Umbilical cord (tissue), 2 donors: ENCODE results near the gene SLC6A8. TPM values are rescaled to one million over a fixed set of nuclear protein-coding genes. Genes with fewer than 3 reads are reported as not detected.
"Not testable (repeated sequence)": the region's sequence is repeated elsewhere in the genome, so short reads cannot be mapped to it uniquely, and the experiment has no call there.

Experiments used
- DNase-seq: peaks from one replicate; pipeline ENCODE4 v3.0.0-alpha.2; 2015; ENCODE audit warnings: low spot score
- total RNA-seq: library from RNA; depleted of rRNA; stranded (reverse); fragments of >200 nt; gene quantifications from one replicate; pipeline ENCODE4 v1.2.3, GENCODE V29; 2014; ENCODE audit warnings: low replicate concordance; ENCODE audit not compliant: insufficient read depth

SLC6A8 gene
- total RNA-seq, 1 donor from 2014 or later = 27.0 TPM

- DNase-seq = no peak
Observed at GRCh38 chrX:153692611-153693156, 5.0 kb downstream of the SLC6A8 start.

GRCh38 chrX:153693216-153694086 lies 5.7 kb downstream of the SLC6A8 start:
- DNase-seq = peak; percentile 25

- DNase-seq = not testable (repeated sequence)
Observed at GRCh38 chrX:153694256-153694655, 6.5 kb downstream of the SLC6A8 start.

- DNase-seq = no peak
Observed at GRCh38 chrX:153694687-153695270, 7.1 kb downstream of the SLC6A8 start.

GRCh38 chrX:153696100-153696499 lies 8.4 kb downstream of the SLC6A8 start:
- no peak for DNase-seq

- not testable (repeated sequence) for DNase-seq
Observed at GRCh38 chrX:153696538-153696937, 8.8 kb downstream of the SLC6A8 start.

GRCh38 chrX:153696986-153697722 lies 9.4 kb downstream of the SLC6A8 start:
- DNase-seq = not testable (repeated sequence)

- no peak for DNase-seq
Observed at GRCh38 chrX:153697924-153698865, 10.5 kb downstream of the SLC6A8 start.

- DNase-seq = not testable (repeated sequence)
Observed at GRCh38 chrX:153699210-153699783, 11.6 kb downstream of the SLC6A8 start.

GRCh38 chrX:153699784-153700371 lies 12.2 kb downstream of the SLC6A8 start:
- DNase-seq = not testable (repeated sequence)

- no peak for DNase-seq
Observed at GRCh38 chrX:153700376-153700945, 12.7 kb downstream of the SLC6A8 start.

GRCh38 chrX:153700967-153701366 lies 13.2 kb downstream of the SLC6A8 start:
- DNase-seq = no peak

GRCh38 chrX:153701706-153702105 lies 14.0 kb downstream of the SLC6A8 start:
- DNase-seq = no peak

- DNase-seq = no peak
Observed at GRCh38 chrX:153702336-153703035, 14.8 kb downstream of the SLC6A8 start.

GRCh38 chrX:153703036-153703370 lies 15.3 kb downstream of the SLC6A8 start:
- DNase-seq = no peak

- no peak for DNase-seq
Observed at GRCh38 chrX:153704021-153704526, 16.3 kb downstream of the SLC6A8 start.

- not testable (repeated sequence) for DNase-seq
Observed at GRCh38 chrX:153704631-153705402, 17.1 kb downstream of the SLC6A8 start.

GRCh38 chrX:153705403-153706060 lies 17.8 kb downstream of the SLC6A8 start:
- not testable (repeated sequence) for DNase-seq
